ENCODE results near the gene KLHL29. TPM values are rescaled to one million over a fixed set of nuclear protein-coding genes. Genes with fewer than 3 reads are reported as not detected.

The KLHL29 gene
- total RNA-seq, 1 donor from 2014 or later: 5.5 TPM

DNA sequence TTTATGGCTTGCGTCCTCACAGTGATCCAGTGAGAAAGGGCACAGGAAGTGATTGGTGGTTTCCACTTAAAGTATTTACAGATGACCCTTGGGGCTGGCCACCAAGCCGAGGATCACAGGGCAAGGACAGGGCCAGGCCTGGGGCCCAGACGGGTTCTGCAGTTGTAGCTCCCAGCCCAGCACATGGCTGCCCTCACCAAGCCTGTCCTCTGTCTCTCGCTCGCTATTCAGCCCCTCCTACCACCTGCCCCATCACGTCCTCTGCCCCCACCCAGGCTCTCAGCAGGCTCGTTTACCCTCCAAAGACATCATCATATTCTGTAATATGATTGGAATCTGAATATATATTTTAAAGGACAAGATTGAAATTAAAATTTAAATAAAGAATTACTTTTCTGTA, 246.0 kb downstream of the KLHL29 start:
- TF ChIP-seq, protein P1, sequence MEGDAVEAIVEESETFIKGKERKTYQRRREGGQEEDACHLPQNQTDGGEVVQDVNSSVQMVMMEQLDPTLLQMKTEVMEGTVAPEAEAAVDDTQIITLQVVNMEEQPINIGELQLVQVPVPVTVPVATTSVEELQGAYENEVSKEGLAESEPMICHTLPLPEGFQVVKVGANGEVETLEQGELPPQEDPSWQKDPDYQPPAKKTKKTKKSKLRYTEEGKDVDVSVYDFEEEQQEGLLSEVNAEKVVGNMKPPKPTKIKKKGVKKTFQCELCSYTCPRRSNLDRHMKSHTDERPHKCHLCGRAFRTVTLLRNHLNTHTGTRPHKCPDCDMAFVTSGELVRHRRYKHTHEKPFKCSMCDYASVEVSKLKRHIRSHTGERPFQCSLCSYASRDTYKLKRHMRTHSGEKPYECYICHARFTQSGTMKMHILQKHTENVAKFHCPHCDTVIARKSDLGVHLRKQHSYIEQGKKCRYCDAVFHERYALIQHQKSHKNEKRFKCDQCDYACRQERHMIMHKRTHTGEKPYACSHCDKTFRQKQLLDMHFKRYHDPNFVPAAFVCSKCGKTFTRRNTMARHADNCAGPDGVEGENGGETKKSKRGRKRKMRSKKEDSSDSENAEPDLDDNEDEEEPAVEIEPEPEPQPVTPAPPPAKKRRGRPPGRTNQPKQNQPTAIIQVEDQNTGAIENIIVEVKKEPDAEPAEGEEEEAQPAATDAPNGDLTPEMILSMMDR (IDR thresholded peaks at IDR 0.05; ENCODE audit: insufficient read depth, low read depth, low read length): no peak
- no peak for TF ChIP-seq EZH2 (IDR thresholded peaks at IDR 0.05; ENCODE audit: insufficient read depth, low read length)
- Histone ChIP-seq H3K4me1 (ENCODE audit: insufficient read depth, low read length) (no peaks in the 10 kb centered on the region), H3K4me2 (ENCODE audit: low read length) (no peak overlapping the region), H3K9me3 (ENCODE audit: insufficient read depth, low read depth, low read length) (no peaks in the 10 kb centered on the region), H3K79me2 (ENCODE audit: insufficient read depth, low read length) (no peaks in the 10 kb centered on the region), H3K27ac (ENCODE audit: low read depth, low read length) (no peak overlapping the region), H3K27me3 (ENCODE audit: insufficient read depth, low read length) (no peaks in the 10 kb centered on the region), H2AFZ (ENCODE audit: low read depth, low read length) (no peak overlapping the region), H3K9ac (ENCODE audit: low read length) (no peak overlapping the region), H3K36me3 (ENCODE audit: insufficient read depth, low read length) (no peaks in the 10 kb centered on the region), H3K4me3 (ENCODE audit: insufficient read depth, low read depth, low read length) (no peak overlapping the region), H4K20me1 (ENCODE audit: insufficient read depth, low read length) (no peaks in the 10 kb centered on the region)
- Mint-ChIP-seq H3K4me3 (ENCODE audit: unreplicated experiment) (no peak overlapping the region), H3K27ac (ENCODE audit: unreplicated experiment) (no peak overlapping the region), H3K9me3 (ENCODE audit: unreplicated experiment) (peaks cover 1% of the 10 kb centered on the region), H3K4me1 (ENCODE audit: low read depth, unreplicated experiment) (peaks cover 7% of the 10 kb centered on the region), H3K27me3 (ENCODE audit: low read depth, unreplicated experiment) (peaks cover 44% of the 10 kb centered on the region), H3K36me3 (ENCODE audit: low read depth, unreplicated experiment) (peaks cover 2% of the 10 kb centered on the region)
- DNase-seq (ENCODE audit: low read depth) (no peak), FAIRE-seq (no peak)

DNA sequence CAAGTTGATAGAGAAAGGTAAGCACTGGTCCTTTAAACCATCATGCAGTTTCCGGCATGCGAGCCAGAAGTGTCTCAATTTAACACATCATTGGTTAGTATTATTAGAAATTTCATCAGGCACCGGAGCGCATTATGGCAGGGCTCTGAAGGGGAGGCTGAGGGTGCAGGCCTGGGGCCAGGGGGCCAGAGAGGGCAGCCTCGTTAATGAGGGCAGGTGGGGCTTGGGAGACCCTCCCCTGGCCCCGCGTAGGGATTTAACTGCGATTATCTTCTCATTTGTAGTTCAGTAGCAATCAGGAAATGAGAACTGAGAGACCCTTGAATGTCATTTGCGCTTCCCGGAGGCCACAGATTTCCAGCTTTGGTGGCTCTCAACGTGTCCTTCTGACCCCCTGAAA, 246.4 kb downstream of the KLHL29 start:
- H3K27me3 ChIP-seq (ENCODE audit: insufficient read depth, low read length): no peaks in the 10 kb centered on the region
- FAIRE-seq: no peak
- H3K27ac ChIP-seq (ENCODE audit: low read depth, low read length): no peak overlapping the region
- Mint-ChIP-seq H3K4me3 (ENCODE audit: unreplicated experiment) (no peak overlapping the region), H3K9me3 (ENCODE audit: unreplicated experiment) (peaks cover 1% of the 10 kb centered on the region), H3K36me3 (ENCODE audit: low read depth, unreplicated experiment) (peaks cover 2% of the 10 kb centered on the region), H3K27me3 (ENCODE audit: low read depth, unreplicated experiment) (peaks cover 43% of the 10 kb centered on the region), H3K4me1 (ENCODE audit: low read depth, unreplicated experiment) (peaks cover 7% of the 10 kb centered on the region), H3K27ac (ENCODE audit: unreplicated experiment) (no peak overlapping the region)
- no peaks in the 10 kb centered on the region for H3K36me3 ChIP-seq (ENCODE audit: insufficient read depth, low read length)
- no peaks in the 10 kb centered on the region for H3K4me1 ChIP-seq (ENCODE audit: insufficient read depth, low read length)
- no peak overlapping the region for H3K9ac ChIP-seq (ENCODE audit: low read length)
- H2AFZ ChIP-seq (ENCODE audit: low read depth, low read length): no peak overlapping the region
- no peak for DNase-seq (ENCODE audit: low read depth)
- H3K4me3 ChIP-seq (ENCODE audit: insufficient read depth, low read depth, low read length): no peak overlapping the region
- no peaks in the 10 kb centered on the region for H3K79me2 ChIP-seq (ENCODE audit: insufficient read depth, low read length)
- no peaks in the 10 kb centered on the region for H4K20me1 ChIP-seq (ENCODE audit: insufficient read depth, low read length)
- H3K4me2 ChIP-seq (ENCODE audit: low read length): no peak overlapping the region
- H3K9me3 ChIP-seq (ENCODE audit: insufficient read depth, low read depth, low read length): no peaks in the 10 kb centered on the region
- TF ChIP-seq EZH2 (IDR thresholded peaks at IDR 0.05; ENCODE audit: insufficient read depth, low read length): no peak
- TF ChIP-seq, protein P1 (IDR thresholded peaks at IDR 0.05; ENCODE audit: insufficient read depth, low read depth, low read length): no peak

DNA sequence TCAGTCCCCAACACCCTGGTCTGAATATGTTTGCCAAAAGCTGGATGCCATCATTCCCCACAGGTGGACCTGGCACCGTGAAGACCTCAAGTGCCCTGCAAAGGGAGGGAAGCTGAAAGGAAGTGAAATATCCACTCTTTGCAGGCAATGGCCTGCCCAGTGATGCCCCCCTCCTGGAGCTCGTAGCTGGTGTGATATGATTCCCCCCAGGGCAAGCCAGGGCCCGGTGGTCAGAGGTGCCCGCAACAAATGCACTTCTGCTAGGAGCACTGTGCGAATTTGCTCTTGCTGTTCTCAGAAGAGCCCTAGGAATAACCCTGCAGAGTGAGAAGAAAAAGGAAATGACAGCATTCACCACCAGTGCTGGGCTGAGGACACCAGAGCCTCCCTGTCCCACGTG, 247.4 kb downstream of the KLHL29 start:
- H3K79me2 ChIP-seq (ENCODE audit: insufficient read depth, low read length): no peaks in the 10 kb centered on the region
- Mint-ChIP-seq H3K36me3 (ENCODE audit: low read depth, unreplicated experiment) (peaks cover 2% of the 10 kb centered on the region), H3K9me3 (ENCODE audit: unreplicated experiment) (peaks cover 1% of the 10 kb centered on the region), H3K4me3 (ENCODE audit: unreplicated experiment) (no peak overlapping the region), H3K27me3 (ENCODE audit: low read depth, unreplicated experiment) (peaks cover 43% of the 10 kb centered on the region), H3K27ac (ENCODE audit: unreplicated experiment) (no peak overlapping the region), H3K4me1 (ENCODE audit: low read depth, unreplicated experiment) (peaks cover 15% of the 10 kb centered on the region)
- no peaks in the 10 kb centered on the region for H3K36me3 ChIP-seq (ENCODE audit: insufficient read depth, low read length)
- DNase-seq (ENCODE audit: low read depth): no peak
- H4K20me1 ChIP-seq (ENCODE audit: insufficient read depth, low read length): no peaks in the 10 kb centered on the region
- H3K9ac ChIP-seq (ENCODE audit: low read length): no peak overlapping the region
- H2AFZ ChIP-seq (ENCODE audit: low read depth, low read length): no peak overlapping the region
- peaks cover 9% of the 10 kb centered on the region for H3K4me1 ChIP-seq (ENCODE audit: insufficient read depth, low read length)
- H3K9me3 ChIP-seq (ENCODE audit: insufficient read depth, low read depth, low read length): no peaks in the 10 kb centered on the region
- no peak for TF ChIP-seq EZH2 (IDR thresholded peaks at IDR 0.05; ENCODE audit: insufficient read depth, low read length)
- TF ChIP-seq, protein P1 (IDR thresholded peaks at IDR 0.05; ENCODE audit: insufficient read depth, low read depth, low read length): no peak
- no peaks in the 10 kb centered on the region for H3K27me3 ChIP-seq (ENCODE audit: insufficient read depth, low read length)
- H3K27ac ChIP-seq (ENCODE audit: low read depth, low read length): no peak overlapping the region
- no peak overlapping the region for H3K4me3 ChIP-seq (ENCODE audit: insufficient read depth, low read depth, low read length)
- no peak for FAIRE-seq
- no peak overlapping the region for H3K4me2 ChIP-seq (ENCODE audit: low read length)
